K562 (cell line): ENCODE measurements around the gene DNM1. TPM values are rescaled to one million over a fixed set of nuclear protein-coding genes. Genes with fewer than 3 reads are reported as not detected.
A peak's percentile ranks its signal among the peaks of the same experiment; 100 is the strongest.

Experiments used
- BCOR ChIP-seq: fragments of 450-650 bp; IDR thresholded peaks from 2 replicates; pipeline ENCODE4 v1.6.1; 2016
- CHD7 ChIP-seq: fragments of 200-600 bp; sonication (generic); IDR thresholded peaks from one replicate; pipeline ENCODE4 v1.6.1; 2012; ENCODE audit warnings: mild to moderate bottlenecking, low read depth, low read length, inconsistent platforms
- NFATC3 ChIP-seq: fragments of 450-650 bp; IDR thresholded peaks from 2 replicates; pipeline ENCODE4 v1.6.1; 2017; ENCODE audit warnings: mild to moderate bottlenecking
- OTX1 ChIP-seq: fragments of 450-650 bp; formaldehyde crosslinking; IDR thresholded peaks from 2 replicates; pipeline ENCODE4 v1.4.0; 2022; ENCODE audit warnings: mild to moderate bottlenecking
- RAD21 ChIP-seq, 2 experiments: fragments of 250-450 bp in 1 of 2; fragments of 450-650 bp in 1 of 2; sonication (Bioruptor Pico) in 1 of 2; formaldehyde crosslinking in 1 of 2; IDR thresholded peaks in 1 of 2; conservative IDR thresholded peaks in 1 of 2; 2 replicates each; pipeline versions ENCODE4 v1.4.0 to v1.8.0; 2020 to 2022; ENCODE audit warnings: mild to moderate bottlenecking in 2 of 2, moderate library complexity in 1 of 2
- SNRNP70 ChIP-seq: fragments of 200-400 bp; formaldehyde crosslinking; optimal IDR thresholded peaks from 2 replicates; pipeline ENCODE3; 2017; ENCODE audit warnings: low read depth, low read length
- SREBF1 ChIP-seq: fragments of 150-350 bp; IDR thresholded peaks from 2 replicates; pipeline ENCODE4 v1.6.1; 2014; ENCODE audit warnings: antibody characterized with exemption, low read depth, low read length, borderline replicate concordance
- ZNF668 ChIP-seq: fragments of 250-450 bp; sonication (Bioruptor Pico); IDR thresholded peaks from 2 replicates; pipeline ENCODE4 v1.8.0; 2022; ENCODE audit warnings: mild to moderate bottlenecking, inconsistent platforms
- polyA plus RNA-seq, 8 experiments: library from polyadenylated mRNA; depleted of rRNA in 4 of 8; stranded (reverse) in 5 of 8; unstranded in 3 of 8; fragments of >200 nt; fragmentation: Nextera tagmentation in 2 of 8; fragmentation: Illumina TruSeq in 1 of 8; extraction: Ambion mirVana in 2 of 8; extraction: Trizol in 1 of 8; gene quantifications; 2 replicates each; pipeline versions ENCODE4 v1.2.1 to v1.2.3, GENCODE V29; 2011 to 2014; ENCODE audit warnings: inconsistent platforms in 1 of 8, missing spikeins in 1 of 8
- total RNA-seq, 7 experiments: library from RNA; depleted of rRNA in 6 of 7; stranded (reverse); fragments of >200 nt in 6 of 7; fragmentation: Illumina TruSeq in 2 of 7; extraction: Trizol in 2 of 7; gene quantifications; 2 replicates each; pipeline versions ENCODE4 v1.2.1 to v1.2.3, GENCODE V29; 2011 to 2021; ENCODE audit warnings: low replicate concordance in 1 of 7
- TF ChIP-seq, protein P1 (sequence below): fragments of 200-400 bp; formaldehyde crosslinking; IDR thresholded peaks from 2 replicates; pipeline ENCODE4 v1.6.1; 2017; ENCODE audit warnings: mild to moderate bottlenecking, low read depth, low read length, moderate library complexity
- TF ChIP-seq, protein P2 (sequence below): fragments of 250-450 bp; sonication (Bioruptor Pico); IDR thresholded peaks from 2 replicates; pipeline ENCODE4 v1.4.0; 2020; ENCODE audit warnings: mild to moderate bottlenecking, moderate library complexity, borderline replicate concordance

Gene DNM1
- total and polyA plus RNA-seq, 9 of the 15 experiments (the other 6 are each of a cell fraction or from before 2014, with no cell fraction given), result 0.39 to 23.1 (median 9.1) TPM

DNA sequence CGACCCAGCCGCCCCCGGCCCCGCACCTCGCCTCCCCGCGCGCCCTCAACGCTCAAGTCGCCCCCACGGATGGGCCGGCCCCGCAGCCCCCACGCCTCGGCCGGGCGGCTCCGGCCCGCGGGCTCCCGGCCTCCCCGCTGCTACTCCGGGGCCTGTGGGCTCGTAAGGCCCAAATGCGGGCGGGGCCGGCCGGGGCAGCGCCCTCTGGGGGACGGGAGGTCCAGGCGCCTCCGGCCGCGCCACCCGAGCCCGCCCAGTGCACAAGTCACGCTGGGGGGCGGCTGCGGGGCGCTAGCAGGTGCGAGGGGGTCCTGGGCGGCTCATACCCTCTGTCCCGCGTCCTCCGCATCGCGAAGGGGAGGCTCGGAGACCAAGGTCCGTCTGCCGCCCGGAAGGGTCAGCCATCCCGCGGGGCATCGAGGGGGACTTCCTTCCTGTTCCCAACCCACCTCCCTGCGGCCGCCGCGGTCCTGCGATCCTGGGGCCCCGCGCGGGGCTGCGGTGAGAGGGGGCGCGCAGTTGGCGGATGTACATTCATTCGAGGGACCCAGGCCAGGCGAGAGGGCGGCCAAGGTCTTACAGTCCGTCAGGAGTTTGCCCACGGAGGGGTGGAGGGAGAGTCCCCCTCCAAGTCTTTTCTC lies 11.7 kb upstream of the DNM1 start, which contains the start of gene CIZ1 (continued):
- TF ChIP-seq CHD7 (no peak), OTX1 (peak; percentile 16; the same call in 1 of the 2 replicates), SREBF1 (0 out of 2 replicates have a peak, but pooled peaks have one; percentile 73), RAD21 (CRISPR knock-in tag; conservative IDR thresholded peaks at IDR 0.05 in 1 of 2, IDR thresholded peaks at IDR 0.05 in 1 of 2) (peak; percentile 35 to 43), NFATC3 (no peak), BCOR (no peak), SNRNP70 (no peak), ZNF668 (CRISPR knock-in tag) (no peak)
- TF ChIP-seq, protein P1, sequence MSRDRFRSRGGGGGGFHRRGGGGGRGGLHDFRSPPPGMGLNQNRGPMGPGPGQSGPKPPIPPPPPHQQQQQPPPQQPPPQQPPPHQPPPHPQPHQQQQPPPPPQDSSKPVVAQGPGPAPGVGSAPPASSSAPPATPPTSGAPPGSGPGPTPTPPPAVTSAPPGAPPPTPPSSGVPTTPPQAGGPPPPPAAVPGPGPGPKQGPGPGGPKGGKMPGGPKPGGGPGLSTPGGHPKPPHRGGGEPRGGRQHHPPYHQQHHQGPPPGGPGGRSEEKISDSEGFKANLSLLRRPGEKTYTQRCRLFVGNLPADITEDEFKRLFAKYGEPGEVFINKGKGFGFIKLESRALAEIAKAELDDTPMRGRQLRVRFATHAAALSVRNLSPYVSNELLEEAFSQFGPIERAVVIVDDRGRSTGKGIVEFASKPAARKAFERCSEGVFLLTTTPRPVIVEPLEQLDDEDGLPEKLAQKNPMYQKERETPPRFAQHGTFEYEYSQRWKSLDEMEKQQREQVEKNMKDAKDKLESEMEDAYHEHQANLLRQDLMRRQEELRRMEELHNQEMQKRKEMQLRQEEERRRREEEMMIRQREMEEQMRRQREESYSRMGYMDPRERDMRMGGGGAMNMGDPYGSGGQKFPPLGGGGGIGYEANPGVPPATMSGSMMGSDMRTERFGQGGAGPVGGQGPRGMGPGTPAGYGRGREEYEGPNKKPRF, result no peak
- TF ChIP-seq, protein P2, sequence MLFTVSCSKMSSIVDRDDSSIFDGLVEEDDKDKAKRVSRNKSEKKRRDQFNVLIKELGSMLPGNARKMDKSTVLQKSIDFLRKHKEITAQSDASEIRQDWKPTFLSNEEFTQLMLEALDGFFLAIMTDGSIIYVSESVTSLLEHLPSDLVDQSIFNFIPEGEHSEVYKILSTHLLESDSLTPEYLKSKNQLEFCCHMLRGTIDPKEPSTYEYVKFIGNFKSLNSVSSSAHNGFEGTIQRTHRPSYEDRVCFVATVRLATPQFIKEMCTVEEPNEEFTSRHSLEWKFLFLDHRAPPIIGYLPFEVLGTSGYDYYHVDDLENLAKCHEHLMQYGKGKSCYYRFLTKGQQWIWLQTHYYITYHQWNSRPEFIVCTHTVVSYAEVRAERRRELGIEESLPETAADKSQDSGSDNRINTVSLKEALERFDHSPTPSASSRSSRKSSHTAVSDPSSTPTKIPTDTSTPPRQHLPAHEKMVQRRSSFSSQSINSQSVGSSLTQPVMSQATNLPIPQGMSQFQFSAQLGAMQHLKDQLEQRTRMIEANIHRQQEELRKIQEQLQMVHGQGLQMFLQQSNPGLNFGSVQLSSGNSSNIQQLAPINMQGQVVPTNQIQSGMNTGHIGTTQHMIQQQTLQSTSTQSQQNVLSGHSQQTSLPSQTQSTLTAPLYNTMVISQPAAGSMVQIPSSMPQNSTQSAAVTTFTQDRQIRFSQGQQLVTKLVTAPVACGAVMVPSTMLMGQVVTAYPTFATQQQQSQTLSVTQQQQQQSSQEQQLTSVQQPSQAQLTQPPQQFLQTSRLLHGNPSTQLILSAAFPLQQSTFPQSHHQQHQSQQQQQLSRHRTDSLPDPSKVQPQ (CRISPR knock-in tag), result no peak
